Common myeloid progenitor, CD34-positive (primary cell): ENCODE results near the gene SAA2. TPM values are rescaled to one million over a fixed set of nuclear protein-coding genes. Genes with fewer than 3 reads are reported as not detected.
A peak's percentile ranks its signal among the peaks of the same experiment; 100 is the strongest.

ENCODE experiments used
- CTCF ChIA-PET: fragments of 350-600 bp; sonication (Branson Sonifier 250); formaldehyde crosslinking; loops from one replicate; lab custom pipeline; 2021; ENCODE audit warnings: antibody characterized with exemption; lab: Charles Lee
- POLR2A ChIA-PET: fragments of 350-600 bp; sonication (Branson Sonifier 250); formaldehyde crosslinking; loops from one replicate; lab custom pipeline; 2021; ENCODE audit warnings: antibody characterized with exemption; lab: Charles Lee
- DNase-seq, 3 donors: peaks; one replicate each; pipeline versions ENCODE4 v3.0.0 to v3.0.0-alpha.2; 2013
- H3K27ac ChIP-seq, 2 experiments: 1 replicate in 1 of 2; 2 replicates in 1 of 2; pipeline ENCODE4 v1.7.0; 2013; ENCODE audit warnings: inconsistent platforms in 2 of 2, low read length in 2 of 2, mild to moderate bottlenecking in 2 of 2, low read depth in 1 of 2, moderate library complexity in 1 of 2; ENCODE audit not compliant: severe bottlenecking in 2 of 2, insufficient read depth in 1 of 2, poor library complexity in 1 of 2
- H3K27me3 ChIP-seq, 5 experiments: replicated peaks in 2 of 5; 1 replicate in 3 of 5; 2 replicates in 2 of 5; pipeline versions ENCODE4 v1.6.1 to v1.7.0; 2013; ENCODE audit warnings: low read length in 4 of 5, mild to moderate bottlenecking in 2 of 5, moderate library complexity in 2 of 5, inconsistent platforms in 1 of 5; ENCODE audit not compliant: insufficient read depth in 5 of 5, control insufficient read depth in 4 of 5
- H3K36me3 ChIP-seq, 4 experiments: 1 replicate in 2 of 4; 2 replicates in 2 of 4; pipeline versions ENCODE4 v1.6.1 to v1.7.0; 2013; ENCODE audit warnings: low read length in 3 of 4, control low read depth in 1 of 4, mild to moderate bottlenecking in 1 of 4; ENCODE audit not compliant: control insufficient read depth in 4 of 4, insufficient read depth in 4 of 4
- H3K4me1 ChIP-seq, 4 experiments: 1 replicate in 3 of 4; 2 replicates in 1 of 4; pipeline versions ENCODE4 v1.6.1 to v1.7.1; 2013; ENCODE audit warnings: low read length in 3 of 4, mild to moderate bottlenecking in 3 of 4, control low read depth in 1 of 4, inconsistent platforms in 1 of 4, moderate library complexity in 1 of 4; ENCODE audit not compliant: control insufficient read depth in 4 of 4, insufficient read depth in 4 of 4; ENCODE audit errors: control extremely low read depth in 1 of 4
- H3K4me3 ChIP-seq, 7 experiments: 1 replicate in 4 of 7; 2 replicates in 3 of 7; pipeline versions ENCODE4 v1.5.1 to v1.7.0; 2013; ENCODE audit warnings: mild to moderate bottlenecking in 7 of 7, low read length in 6 of 7, moderate library complexity in 6 of 7, inconsistent platforms in 2 of 7, low read depth in 2 of 7, control low read depth in 1 of 7; ENCODE audit not compliant: insufficient read depth in 4 of 7, control insufficient read depth in 1 of 7; ENCODE audit errors: extremely low read depth in 1 of 7
- H3K9me3 ChIP-seq, 5 experiments: 1 replicate in 4 of 5; 2 replicates in 1 of 5; pipeline versions ENCODE4 v1.6.1 to v1.7.1; 2013; ENCODE audit warnings: low read length in 4 of 5, mild to moderate bottlenecking in 2 of 5, inconsistent platforms in 1 of 5, low read depth in 1 of 5, moderate library complexity in 1 of 5; ENCODE audit not compliant: control insufficient read depth in 4 of 5, insufficient read depth in 2 of 5; ENCODE audit errors: control extremely low read depth in 1 of 5
- WGBS: methylation state at CpG from one replicate; pipeline ENCODE4 v1.1.5; 2013; ENCODE audit not compliant: insufficient coverage; 5-methylcytosine and 5-hydroxymethylcytosine counted together
- polyA plus RNA-seq: library from polyadenylated mRNA; unstranded; fragments of 120-200 nt; gene quantifications from one replicate; pipeline ENCODE4 v1.2.1, GENCODE V29; 2013

Gene SAA2
- not detected for polyA plus RNA-seq

GRCh38 chr11:18248561-18248960 lies at the start of gene SAA2:
TSS of gene SAA2 (minus strand) at chr11:18248668. CDS start at chr11:18248011, 657 bp downstream.
- peaks cover 0 to under 1% (median 0%) of the 10 kb centered on the region in 5 experiments for H3K9me3 ChIP-seq
- ChIA-PET POLR2A (no interaction called here), CTCF (no interaction called here)
- H3K4me3 ChIP-seq: no peak within 1 kb of the TSS
- H3K4me1 ChIP-seq: no peaks in the 10 kb centered on the region
- 98% methylated on average over 5 of the region's 5 CpGs for WGBS
- H3K27me3 ChIP-seq: peaks cover 0 to 9% (median 0%) of the 10 kb centered on the region in 5 experiments
- no peak within 1 kb of the TSS for H3K27ac ChIP-seq
- no peaks in the 10 kb centered on the region for H3K36me3 ChIP-seq
- no peak for DNase-seq

- CTCF ChIA-PET: interaction anchor here (2.0 kb wide), 1 partner anchor 9 kb away, joined by 6 read pairs; no protein-coding TSS in a partner anchor
- WGBS: 100% methylated on average over 1 of the region's 2 CpGs
- no peaks in the 10 kb centered on the region for H3K4me1 ChIP-seq
- H3K27ac ChIP-seq: no peak overlapping the region
- no peaks in the 10 kb centered on the region for H3K9me3 ChIP-seq
- no peaks in the 10 kb centered on the region for H3K27me3 ChIP-seq
- H3K4me3 ChIP-seq: no peak overlapping the region
- DNase-seq: no peak
- H3K36me3 ChIP-seq: peaks cover 19 to 87% (median 46%) of the 10 kb centered on the region in 4 experiments
- POLR2A ChIA-PET: interaction anchor here (0.6 kb wide), 1 partner anchor 305 kb away, joined by 8 read pairs; no protein-coding TSS in a partner anchor
These were observed 46.8 kb upstream of the SAA2 start for GRCh38 chr11:18295316-18295715.

- 94% methylated on average over 4 of the region's 5 CpGs for WGBS
- peaks cover 23 to 89% (median 48%) of the 10 kb centered on the region in 4 experiments for H3K36me3 ChIP-seq
- H3K9me3 ChIP-seq: no peaks in the 10 kb centered on the region
- ChIA-PET POLR2A (interaction anchor here (0.6 kb wide), 1 partner anchor 305 kb away, joined by 8 read pairs; no protein-coding TSS in a partner anchor), CTCF (interaction anchor here (2.0 kb wide), 1 partner anchor 9 kb away, joined by 6 read pairs; no protein-coding TSS in a partner anchor)
- no peak overlapping the region for H3K4me3 ChIP-seq
- H3K27me3 ChIP-seq: no peaks in the 10 kb centered on the region
- no peaks in the 10 kb centered on the region for H3K4me1 ChIP-seq
- no peak for DNase-seq
- no peak overlapping the region for H3K27ac ChIP-seq
These were observed 46.4 kb upstream of the SAA2 start for GRCh38 chr11:18294862-18295261.

GRCh38 chr11:18288911-18289310 lies 40.4 kb upstream of the SAA2 start:
- ChIA-PET CTCF (interaction anchor here (1.3 kb wide), 1 partner anchor 12 kb away, joined by 3 read pairs; no protein-coding TSS in a partner anchor), POLR2A (no interaction called here)
- H3K36me3 ChIP-seq: peaks cover 23 to 79% (median 52%) of the 10 kb centered on the region in 4 experiments

GRCh38 chr11:18285841-18286240 lies 37.4 kb upstream of the SAA2 start:
- POLR2A ChIA-PET: interaction anchor here (0.9 kb wide), 1 partner anchor 8 kb away, joined by 4 read pairs; no protein-coding TSS in a partner anchor

More at GRCh38 chr11:18288911-18289310, 40.4 kb upstream of the SAA2 start:
- no CpG with 5 or more reads among the region's 4 CpGs for WGBS
- Histone ChIP-seq H3K4me3 (no peak overlapping the region), H3K4me1 (no peaks in the 10 kb centered on the region), H3K27me3 (no peaks in the 10 kb centered on the region), H3K9me3 (no peaks in the 10 kb centered on the region), H3K27ac (no peak overlapping the region)
- no peak for DNase-seq

GRCh38 chr11:18282626-18283025 lies 34.2 kb upstream of the SAA2 start:
- 100% methylated on average over 1 of the region's 2 CpGs for WGBS
- POLR2A ChIA-PET: no interaction called here

More at GRCh38 chr11:18285841-18286240, 37.4 kb upstream of the SAA2 start:
- Histone ChIP-seq H3K27ac (no peak overlapping the region), H3K4me1 (no peaks in the 10 kb centered on the region), H3K9me3 (no peaks in the 10 kb centered on the region), H3K27me3 (no peaks in the 10 kb centered on the region), H3K36me3 (peaks cover 24 to 76% (median 50%) of the 10 kb centered on the region in 4 experiments), H3K4me3 (no peak overlapping the region)
- DNase-seq: no peak
- WGBS: 100% methylated on average over 1 of the region's 1 CpG
- CTCF ChIA-PET: interaction anchor here (0.8 kb wide), 1 partner anchor 13 kb away, joined by 3 read pairs; no protein-coding TSS in a partner anchor

GRCh38 chr11:18280438-18281045 lies 32.1 kb upstream of the SAA2 start:
- WGBS: 92% methylated on average over 2 of the region's 4 CpGs
- ChIA-PET POLR2A (no interaction called here), CTCF (no interaction called here)
- H3K9me3 ChIP-seq: no peaks in the 10 kb centered on the region
- H3K27ac ChIP-seq: no peak overlapping the region
- H3K27me3 ChIP-seq: no peaks in the 10 kb centered on the region
- H3K36me3 ChIP-seq: peaks cover 19 to 52% (median 36%) of the 10 kb centered on the region in 4 experiments
- no peak overlapping the region for H3K4me3 ChIP-seq
- peak in 2 of 3 donors; percentile 4 to 9 for DNase-seq
- H3K4me1 ChIP-seq: no peaks in the 10 kb centered on the region

More at GRCh38 chr11:18282626-18283025, 34.2 kb upstream of the SAA2 start:
- no peaks in the 10 kb centered on the region for H3K9me3 ChIP-seq
- no peak overlapping the region for H3K27ac ChIP-seq
- H3K4me1 ChIP-seq: no peaks in the 10 kb centered on the region
- no peaks in the 10 kb centered on the region for H3K27me3 ChIP-seq
- CTCF ChIA-PET: no interaction called here
- peaks cover 31 to 71% (median 48%) of the 10 kb centered on the region in 4 experiments for H3K36me3 ChIP-seq
- DNase-seq: no peak
- H3K4me3 ChIP-seq: no peak overlapping the region
